ENCODE data around the gene NDRG3.

DNA sequence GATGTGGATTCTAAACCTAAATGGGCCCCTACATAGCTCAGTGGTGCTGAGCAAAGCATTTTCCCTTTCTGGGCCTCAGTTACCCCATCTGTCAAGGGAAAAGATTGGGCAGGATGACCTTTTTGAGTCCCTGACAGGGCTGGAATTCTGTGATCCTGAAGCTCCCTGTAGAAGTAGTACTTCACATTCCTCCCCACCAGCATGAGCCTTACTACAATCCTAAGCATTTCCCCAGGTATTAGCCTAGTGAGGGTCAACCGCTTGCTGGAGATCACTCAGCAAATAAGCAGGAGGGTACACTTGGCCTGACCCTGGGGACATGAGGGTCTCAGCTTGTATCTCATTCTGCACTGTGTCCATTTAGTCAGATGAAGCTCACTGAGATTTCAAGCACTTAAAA, 13.4 kb downstream of the NDRG3 start:
- TF ChIP-seq POLR2AphosphoS5 (IDR thresholded peaks at IDR 0.05), result no peak
- no peak for TF ChIP-seq CTCF (IDR thresholded peaks at IDR 0.05)
- no peak for TF ChIP-seq EP300 (IDR thresholded peaks at IDR 0.05)
- no peak for TF ChIP-seq POLR2A (IDR thresholded peaks at IDR 0.05)
